HG03097 (cell line): ENCODE measurements around the gene CHID1.

Source experiments
- ATAC-seq: cut with Tn5 transposase; IDR thresholded peaks from one replicate; pipeline ENCODE4 v1.9.1; 2021; ENCODE audit not compliant: unreplicated experiment, low FRiP score

Gene CHID1

GRCh38 chr11:867856-868358, 42.7 kb downstream of the CHID1 start:
- no peak for ATAC-seq

DNA sequence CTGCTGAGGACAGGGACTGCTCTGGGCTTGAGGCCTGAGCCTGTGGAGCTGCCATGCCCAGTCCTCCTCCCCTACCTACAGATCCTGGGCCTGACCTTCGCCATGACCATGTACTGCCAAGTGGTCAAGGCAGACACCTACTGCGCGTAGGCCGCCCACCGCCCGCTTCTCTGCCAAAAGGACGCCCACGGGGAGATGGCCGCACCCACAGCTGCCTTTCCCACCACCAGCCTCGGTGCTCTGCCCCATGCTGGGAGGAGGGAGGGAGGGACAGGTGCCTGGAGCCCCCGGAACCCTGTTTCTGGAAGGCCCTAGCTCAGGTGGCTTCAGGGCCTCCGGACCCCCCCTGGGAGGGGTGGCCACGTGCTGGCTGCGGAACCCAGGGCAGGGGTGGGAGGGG, 44.1 kb downstream of the CHID1 start:
- no peak for ATAC-seq

GRCh38 chr11:865462-866430, 44.9 kb downstream of the CHID1 start:
- no peak for ATAC-seq

- ATAC-seq: no peak
Observed at GRCh38 chr11:864898-865297, 45.7 kb downstream of the CHID1 start.

DNA sequence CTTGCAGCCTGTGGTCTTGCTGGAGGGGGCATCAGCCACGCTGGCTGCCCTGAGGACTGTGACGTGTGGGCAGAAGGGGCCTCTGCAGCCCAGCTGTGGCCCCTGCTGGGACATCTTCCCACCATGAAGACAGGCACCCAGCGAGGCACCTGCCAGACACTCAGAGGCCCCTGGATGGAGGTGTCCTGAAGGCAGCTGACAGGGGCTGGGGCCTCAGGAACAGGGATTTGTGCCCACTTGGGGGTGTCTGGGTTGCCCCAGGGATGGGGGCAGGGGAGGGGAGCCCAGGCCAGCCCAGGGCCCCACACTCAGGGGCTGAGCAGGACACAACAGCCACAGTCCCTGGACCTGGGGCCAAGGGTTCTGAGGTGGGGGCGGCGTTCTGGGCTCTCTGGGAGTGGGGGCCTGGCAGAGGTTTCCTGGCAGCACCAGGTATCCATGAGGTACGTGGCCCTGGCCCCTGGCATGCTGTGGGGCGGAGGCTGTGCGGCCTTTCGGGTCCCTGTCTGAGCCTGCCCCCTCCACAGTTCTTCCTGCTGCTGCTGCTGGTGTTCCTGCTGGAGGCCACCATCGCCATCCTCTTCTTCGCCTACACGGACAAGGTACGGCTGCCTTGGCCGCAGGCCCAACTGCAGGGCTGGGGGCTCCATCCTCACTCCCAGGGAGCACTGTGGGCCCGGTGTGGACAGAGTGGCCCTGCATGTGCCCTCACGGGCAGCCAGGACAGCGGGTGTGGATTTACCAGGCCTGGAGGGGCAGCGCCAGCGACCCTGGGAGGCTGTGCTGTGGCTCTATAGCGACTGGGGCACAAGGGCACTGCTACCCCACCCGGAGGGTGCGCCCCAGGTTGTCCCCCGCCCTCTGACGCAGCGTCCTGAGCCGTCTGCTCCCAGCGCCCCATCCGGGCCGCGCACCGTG, 46.4 kb downstream of the CHID1 start:
- ATAC-seq: no peak

GRCh38 chr11:863023-863909, 47.3 kb downstream of the CHID1 start:
- ATAC-seq: no peak

GRCh38 chr11:862696-863022, 48.0 kb downstream of the CHID1 start:
- no peak for ATAC-seq

DNA sequence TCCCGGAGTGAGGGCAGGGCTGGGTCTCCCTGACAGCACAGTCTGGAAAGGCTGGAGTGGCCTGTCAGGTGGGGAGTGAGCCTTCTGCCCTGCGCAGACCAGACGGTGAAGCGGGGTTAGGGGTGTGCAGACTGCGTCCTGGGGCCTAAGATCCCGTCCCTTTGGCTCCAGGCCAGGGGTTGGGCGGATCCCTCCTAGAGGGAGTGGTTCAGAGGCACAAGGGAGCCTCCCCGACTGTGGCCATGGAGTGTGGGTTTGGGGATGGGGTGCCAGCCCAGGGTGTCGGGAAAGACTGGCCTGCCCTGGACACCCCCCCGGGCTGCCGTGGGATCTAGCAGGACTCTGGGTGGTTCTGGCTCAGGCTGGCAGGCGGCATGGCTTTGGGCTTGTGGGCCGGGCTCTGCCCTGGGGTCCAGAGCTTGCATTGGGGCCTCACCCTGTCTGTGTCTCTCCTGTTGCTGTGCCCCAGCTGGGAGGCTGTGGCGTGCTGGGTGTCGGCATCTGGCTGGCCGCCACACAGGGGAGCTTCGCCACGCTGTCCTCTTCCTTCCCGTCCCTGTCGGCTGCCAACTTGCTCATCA, 48.4 kb downstream of the CHID1 start:
- no peak for ATAC-seq

DNA sequence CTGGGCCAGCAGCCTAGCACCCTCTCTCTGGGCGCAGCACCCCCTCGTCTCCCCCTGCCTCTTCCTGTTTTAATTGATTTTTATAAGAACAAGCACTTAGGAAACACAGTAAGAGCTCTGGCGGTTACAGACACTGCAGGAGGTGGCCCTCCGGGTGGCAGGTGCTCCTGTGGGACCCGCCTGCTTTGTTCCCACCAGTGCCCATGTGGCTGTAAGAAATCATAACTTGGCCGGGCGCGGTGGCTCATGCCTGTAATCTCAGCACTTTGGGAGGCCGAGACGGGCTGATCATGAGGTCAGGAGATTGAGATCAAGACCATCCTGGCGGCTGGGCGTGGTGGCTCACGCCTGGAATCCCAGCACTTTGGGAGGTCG, 49.5 kb downstream of the CHID1 start:
- ATAC-seq: no peak

DNA sequence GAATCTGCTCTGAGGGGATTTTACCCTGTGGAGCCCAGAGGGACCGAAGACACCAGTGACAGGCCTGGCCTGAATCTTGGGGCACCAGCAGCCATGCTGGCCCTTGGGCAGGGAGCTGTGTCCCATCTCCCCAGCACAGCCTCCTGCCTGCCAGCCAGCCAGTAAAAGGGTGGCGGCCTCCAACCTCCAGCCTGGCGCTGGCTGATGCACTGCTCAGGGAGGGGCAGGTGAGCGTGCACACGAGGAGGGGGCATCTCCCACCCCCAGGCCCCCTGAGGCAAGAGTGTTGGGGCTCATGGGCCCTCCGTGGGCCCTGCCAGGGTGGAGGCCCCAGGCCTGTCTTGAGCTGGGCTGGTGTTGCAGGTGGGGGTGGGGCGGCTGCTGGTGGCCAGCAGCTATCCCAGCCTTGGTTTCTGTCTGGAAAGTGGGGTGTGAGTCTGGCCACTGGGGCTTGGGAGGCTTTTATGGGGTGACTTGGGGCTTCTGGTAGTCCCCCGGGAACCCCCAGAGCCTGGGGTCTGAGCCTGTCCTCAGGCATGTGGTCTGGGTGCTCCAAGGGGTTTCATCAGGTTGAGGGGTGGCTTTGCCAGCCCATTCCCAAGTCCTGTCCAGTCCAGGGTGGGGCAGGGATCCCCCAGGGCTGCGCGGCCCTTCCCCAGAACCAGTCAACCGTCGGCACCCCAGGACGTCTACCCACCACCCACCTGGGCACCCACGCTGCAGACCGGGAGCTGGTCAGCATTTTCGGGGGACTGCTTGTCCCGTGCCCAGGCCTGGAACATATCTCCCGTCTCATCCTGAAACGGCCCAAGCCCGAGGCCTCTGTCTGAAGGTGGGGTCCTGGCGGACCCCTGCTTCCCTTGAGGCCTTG, 50.1 kb downstream of the CHID1 start:
- no peak for ATAC-seq

DNA sequence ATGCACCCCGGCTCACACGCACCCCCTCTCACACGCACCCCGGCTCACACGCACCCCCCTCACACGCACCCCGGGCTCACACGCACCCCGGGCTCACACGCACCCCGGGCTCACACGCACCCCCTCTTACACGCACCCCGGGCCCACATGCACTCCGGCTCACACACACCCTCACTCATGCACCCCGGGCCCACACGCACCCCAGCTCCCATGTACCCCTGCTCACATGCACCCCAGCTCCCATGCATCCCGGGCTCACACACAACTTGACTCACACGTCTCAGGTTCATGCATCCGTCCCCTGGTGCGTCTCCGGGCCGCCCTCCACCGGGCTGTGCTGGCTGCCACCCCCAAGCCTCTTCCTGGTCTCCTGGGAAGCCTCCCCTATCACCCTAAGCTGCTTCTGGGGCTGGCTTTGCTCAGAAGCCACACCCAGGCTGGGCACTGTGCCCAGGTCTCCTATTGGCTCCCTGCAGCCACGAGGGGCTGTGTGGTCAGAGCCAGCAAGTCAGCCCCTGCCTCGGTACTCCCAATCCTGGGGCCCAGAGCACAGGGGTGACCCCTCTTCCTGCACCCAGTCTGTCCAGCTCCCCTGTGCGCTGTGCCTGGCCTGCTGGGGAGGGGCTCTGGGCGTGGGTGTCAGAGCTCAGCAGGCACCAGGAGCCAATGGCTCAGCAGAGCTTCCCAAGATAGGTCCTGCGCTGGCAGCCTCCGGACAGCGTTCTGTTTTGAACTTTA, 51.0 kb downstream of the CHID1 start:
- ATAC-seq: no peak

GRCh38 chr11:858762-859339, 51.8 kb downstream of the CHID1 start:
- ATAC-seq: no peak

GRCh38 chr11:858053-858761, 52.4 kb downstream of the CHID1 start:
- ATAC-seq: no peak

DNA sequence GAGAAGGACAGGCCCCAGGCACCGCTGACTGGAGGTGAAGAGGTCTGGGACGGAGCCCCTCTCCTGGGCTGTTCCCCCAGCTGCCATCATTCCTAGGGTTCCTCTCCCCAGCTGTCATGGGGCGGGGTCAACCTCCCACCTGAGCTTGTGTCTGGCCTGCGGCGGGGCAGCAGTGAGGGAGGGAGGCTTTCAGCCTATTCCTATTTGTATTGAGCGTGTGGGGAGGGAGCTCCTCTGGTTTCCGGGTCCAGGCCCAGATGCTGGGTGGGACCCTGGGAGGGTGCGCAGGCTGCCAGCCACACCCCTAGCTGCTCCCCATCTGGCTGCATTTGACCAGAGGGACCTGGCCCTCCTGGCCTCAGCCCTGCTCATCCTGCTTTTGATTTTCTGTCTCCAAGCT, 54.2 kb downstream of the CHID1 start:
- ATAC-seq: no peak

DNA sequence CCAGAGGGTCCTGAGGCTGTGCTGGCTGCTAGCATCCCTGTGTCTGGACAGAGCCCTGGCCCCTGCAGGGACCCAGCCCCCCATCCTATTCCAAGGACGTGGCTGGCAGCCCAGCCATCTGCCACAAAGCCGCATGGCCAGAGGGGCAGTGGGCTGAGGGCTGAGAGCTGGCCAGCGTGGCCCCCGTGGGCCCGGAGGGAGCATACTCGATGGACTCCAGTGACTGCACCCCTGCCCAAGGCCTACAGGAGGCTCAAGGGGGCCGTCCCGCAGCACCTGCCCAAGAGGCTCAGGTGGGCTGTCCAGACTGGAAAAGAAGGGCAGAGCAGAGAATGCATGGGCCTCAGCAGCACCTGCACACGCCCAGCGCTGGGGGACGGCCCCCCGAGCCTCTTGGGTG, 54.8 kb downstream of the CHID1 start:
- no peak for ATAC-seq

DNA sequence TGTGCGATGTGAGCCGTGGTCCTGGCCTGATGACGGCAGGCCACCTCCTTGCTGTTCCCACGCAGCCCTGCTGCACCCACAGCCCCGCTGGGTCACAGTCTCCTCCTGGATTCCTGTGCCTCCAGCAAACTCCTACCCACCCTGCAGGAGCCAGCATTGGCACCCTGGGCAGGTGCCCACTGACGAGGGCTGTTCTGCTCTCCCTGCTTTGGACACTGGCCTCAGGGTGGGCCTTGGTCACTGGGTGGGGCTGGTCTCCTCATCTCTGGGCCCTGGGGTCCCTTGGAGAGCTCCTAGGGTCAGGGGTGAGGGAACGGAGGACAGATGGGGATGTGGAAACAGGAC, 55.3 kb downstream of the CHID1 start:
- no peak for ATAC-seq

DNA sequence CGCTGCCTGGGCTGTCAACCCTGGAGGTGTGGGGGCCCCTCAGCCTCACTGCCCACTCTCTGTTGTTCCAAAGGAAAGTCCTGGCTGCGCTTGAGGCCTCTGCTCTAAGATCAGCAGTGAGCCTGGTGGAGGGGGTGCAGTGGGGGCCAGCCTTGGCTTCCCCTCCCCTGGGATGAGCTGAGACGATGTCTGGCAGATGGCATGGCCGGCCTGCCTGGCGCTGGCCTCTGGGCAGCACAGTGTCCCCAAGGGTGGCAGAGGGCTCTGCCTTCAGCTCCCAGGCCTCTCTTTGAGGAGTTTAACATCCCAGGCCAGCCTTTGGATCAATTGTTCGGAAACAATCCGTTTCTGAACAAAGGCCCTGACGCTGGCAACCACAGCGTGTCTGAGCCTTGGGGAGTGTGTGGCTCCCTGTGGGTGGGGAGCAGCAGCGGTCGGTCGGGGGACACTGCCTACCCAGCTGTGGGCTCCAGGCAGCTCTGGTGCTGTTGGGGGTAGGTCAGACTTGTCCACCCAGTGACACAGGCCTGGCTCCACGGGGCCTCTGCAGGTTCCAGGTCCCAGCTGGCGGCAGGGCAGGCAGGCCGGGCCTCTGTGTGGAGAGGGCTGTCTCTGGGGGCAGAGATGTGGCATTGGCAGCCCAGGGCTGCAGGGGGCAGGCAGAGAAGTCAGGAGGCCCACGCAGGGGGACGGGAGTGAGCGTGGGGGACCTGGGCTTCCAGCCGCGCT, 55.8 kb downstream of the CHID1 start:
- no peak for ATAC-seq
